Right lung (tissue), 10 donors: ENCODE results near the gene KPRP. TPM values are rescaled to one million over a fixed set of nuclear protein-coding genes. Genes with fewer than 3 reads are reported as not detected.

Experiments used
- DNase-seq, 2 donors: peaks; one replicate each; pipeline ENCODE4 v3.0.0-alpha.2; 2013
- long read RNA-seq, 8 donors: transcript quantifications; one replicate each; lab custom pipeline, GENCODE V29; 2026
- polyA plus RNA-seq, 5 donors: library from polyadenylated mRNA; unstranded; fragments of 120-200 nt; gene quantifications; one replicate each; pipeline versions ENCODE4 v1.2.1 to v1.2.3, GENCODE V29; 2013; ENCODE audit warnings: inconsistent platforms in 1 of 5, low replicate concordance in 1 of 5; ENCODE audit not compliant: insufficient read length in 5 of 5, insufficient read depth in 1 of 5

The KPRP gene, protein sequence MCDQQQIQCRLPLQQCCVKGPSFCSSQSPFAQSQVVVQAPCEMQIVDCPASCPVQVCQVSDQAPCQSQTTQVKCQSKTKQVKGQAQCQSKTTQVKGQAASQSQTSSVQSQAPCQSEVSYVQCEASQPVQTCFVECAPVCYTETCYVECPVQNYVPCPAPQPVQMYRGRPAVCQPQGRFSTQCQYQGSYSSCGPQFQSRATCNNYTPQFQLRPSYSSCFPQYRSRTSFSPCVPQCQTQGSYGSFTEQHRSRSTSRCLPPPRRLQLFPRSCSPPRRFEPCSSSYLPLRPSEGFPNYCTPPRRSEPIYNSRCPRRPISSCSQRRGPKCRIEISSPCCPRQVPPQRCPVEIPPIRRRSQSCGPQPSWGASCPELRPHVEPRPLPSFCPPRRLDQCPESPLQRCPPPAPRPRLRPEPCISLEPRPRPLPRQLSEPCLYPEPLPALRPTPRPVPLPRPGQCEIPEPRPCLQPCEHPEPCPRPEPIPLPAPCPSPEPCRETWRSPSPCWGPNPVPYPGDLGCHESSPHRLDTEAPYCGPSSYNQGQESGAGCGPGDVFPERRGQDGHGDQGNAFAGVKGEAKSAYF
- polyA plus RNA-seq: not detected
- long read RNA-seq, donor 1: 0 reads
- long read RNA-seq, donor 2: 0 reads
- long read RNA-seq, donor 3: 0 reads
- long read RNA-seq, donor 4: 0 reads
- long read RNA-seq, donor 5: 0 reads
- long read RNA-seq, donor 6: 0 reads
- long read RNA-seq, donor 7: 0 reads
- long read RNA-seq, donor 8: 0 reads

DNA sequence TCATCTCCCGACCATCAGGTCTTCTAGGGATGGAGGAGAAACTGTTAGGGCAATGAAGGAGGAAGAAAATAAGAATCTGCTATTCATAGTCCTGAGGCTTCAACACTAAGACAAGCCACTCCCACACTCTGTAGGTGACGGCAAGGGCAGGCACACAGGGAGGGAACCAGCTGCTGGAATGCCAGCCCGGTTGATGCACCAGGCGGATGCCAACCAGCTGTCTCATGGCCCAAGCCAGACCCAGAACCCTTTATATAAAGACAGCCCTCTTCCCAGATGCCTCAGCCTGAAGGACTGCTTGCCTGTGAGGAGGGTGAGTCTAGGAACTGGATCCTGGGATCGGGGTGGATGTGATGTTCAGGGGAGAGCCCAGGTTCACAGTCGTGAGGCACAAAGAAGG, at the start of gene KPRP:
KPRP (plus strand) TSS at position 279 of the 400 bp plus-strand sequence. CDS start 1,564 bp downstream, outside the sequence.
- no peak for DNase-seq

DNA sequence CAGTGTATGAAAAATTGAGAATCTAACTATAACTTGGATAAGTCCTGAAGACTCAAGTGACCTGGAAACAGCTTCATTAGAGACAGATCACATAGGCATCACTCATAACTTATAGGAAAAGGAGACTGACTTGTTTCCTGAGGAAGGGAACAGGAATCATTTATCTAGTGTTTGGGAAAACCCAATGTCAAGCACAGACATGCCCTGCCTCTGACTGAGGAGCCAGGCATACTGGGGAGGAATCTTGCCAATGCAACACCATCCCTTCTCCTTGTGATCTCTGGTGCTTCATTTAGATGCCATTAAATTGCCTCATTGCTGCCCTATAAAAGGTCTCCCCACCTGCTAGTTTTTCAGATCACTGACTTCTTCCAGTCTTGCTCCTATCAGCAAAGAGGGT, 39.6 kb upstream of the KPRP start:
- no peak for DNase-seq

DNA sequence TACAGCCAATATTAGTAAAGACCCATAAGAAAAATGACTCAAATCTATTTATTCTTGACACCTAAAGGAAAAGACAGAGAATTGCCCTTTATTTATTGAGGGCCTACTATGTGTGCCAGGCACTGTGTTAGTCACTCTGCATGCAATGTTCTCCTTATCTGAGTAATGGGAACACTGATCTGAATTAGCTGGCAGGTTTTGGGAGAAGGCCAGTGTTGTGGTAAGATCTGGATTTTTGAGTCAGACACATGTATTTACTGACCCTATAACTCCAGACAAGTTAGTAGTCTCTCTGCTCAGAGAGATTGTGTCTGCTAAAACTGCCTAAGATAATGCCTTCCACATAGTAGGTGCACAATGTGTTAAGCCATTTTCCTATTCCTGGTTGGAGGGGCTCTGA, 32.6 kb upstream of the KPRP start:
- DNase-seq: no peak

DNA sequence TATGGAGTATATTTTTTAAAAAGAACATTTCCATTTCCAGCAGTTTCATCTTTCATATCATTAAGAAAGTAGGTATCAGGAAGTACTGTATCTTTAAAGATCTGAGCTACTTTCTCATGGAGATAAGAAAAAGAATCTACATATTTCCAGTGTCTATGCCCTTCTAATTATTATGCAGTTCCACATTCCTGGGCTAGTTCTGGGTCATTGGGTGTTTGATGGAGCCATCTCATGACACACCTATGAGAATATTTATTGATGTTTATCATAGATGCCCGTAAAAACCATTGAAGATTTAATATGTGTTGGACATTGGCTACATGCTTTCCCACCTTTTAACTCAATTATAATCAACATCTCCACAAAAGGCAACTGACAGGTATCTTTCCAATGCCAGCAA, 28.8 kb upstream of the KPRP start:
- no peak for DNase-seq

DNA sequence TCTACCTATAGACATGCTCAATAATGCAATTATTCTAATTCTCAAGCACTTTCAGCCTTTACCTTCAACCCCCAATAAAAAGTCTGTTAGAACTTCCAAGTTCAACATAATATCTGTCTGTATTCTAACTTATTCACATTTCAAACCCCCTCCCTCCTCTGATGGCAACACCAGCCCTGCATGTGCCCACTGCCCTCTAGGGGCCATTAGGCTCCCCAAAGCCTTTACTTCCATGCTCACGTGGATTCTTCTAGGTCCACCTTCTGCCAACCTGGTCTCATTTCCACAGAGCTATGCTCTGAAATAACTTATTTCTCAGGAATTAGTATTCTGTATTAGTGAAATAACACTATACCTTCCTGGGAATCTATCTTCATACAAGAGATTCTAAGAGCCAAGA, 22.2 kb upstream of the KPRP start:
- DNase-seq: no peak

DNA sequence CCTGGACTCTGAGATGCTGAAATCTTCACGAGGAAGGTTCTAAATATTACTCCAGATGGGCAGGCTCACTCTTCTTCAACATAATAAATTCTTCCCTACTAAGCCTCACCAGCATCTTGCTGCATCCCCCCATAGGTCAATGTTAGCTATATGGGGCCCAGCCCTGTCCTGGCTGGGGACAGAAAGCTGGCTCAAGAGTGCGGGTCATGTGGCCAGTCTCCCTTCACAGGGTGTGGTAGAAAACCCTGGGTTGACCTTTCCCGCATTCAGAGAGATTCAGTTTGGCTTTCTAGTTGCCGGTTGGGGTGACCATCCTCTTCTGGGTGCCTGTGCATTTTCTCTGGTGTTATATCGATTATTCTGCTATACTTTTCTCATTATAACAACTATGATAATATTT, 19.8 kb upstream of the KPRP start:
- DNase-seq: no peak

DNA sequence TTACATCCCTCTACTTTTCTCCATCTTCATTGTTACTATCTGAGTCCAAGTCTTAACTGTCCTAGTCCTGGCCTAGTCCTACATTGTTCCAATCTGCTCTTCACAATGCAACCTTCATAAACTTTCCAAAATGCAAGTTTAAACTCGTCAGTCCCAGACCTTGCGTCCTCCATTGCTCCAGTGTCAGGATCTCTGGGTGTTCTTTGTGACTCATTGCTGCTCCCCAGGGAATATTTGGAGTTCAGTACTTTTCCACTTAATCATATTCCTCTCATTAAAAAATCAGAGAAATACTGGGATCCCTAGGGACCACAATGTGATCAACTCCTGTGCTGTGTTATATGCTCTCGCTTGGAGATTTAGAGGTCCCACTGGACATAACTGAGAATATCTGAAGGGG, 18.0 kb upstream of the KPRP start:
- no peak for DNase-seq

DNA sequence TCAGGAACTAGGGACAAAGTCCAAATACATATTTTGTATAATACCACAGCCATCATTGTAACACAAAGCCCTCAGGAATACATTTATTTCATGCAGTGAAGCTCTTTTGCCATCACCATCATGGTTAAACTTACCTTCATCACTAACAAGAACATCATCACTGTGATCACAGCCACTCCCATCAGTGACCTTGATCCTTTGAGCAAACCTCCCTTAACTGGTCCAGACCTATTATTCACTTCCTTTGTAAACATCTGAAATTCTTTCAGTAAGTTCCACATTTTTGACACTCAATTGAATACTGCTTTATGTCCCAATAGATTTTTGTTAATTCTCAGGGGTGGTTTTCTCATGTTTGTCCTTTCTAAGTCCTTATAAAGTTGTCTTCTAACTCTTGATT, 16.2 kb upstream of the KPRP start:
- DNase-seq: no peak

DNA sequence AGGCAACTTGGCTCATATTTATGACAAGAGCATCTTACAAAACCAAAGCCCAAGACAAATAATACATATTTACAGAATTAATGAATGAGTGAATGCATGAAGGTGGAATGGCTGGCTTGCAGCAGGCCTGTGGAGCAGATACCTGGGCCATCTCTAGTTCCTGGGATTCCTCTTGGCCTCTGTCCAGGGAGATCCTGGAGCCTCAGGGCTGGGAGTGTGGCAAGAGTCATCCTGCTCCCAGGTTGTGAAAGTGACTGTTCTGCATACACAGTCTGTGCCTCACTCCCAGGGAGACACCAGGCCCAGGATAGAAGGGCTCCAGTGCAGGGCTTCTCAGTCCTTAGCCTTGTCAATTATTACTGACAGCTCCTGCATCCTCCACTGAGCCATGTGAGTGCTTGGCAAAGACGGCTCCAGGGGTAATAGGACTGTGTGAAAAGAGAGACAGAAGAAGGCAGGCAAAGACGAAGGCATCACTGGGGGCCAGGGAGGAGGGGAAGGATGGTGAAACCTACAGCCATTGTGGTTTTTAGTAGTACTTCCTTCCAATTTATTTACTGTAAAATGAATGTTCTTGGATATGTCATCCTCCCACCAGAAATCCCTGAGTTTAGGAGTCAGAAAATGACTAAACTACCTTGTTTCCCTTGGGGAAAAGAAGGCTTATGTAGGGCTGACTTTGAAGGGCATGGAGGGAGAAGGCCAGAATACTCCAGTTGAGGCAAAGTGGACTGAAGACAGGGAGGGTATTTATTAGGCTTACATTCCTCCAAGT, 14.3 kb upstream of the KPRP start:
- DNase-seq: no peak

DNA sequence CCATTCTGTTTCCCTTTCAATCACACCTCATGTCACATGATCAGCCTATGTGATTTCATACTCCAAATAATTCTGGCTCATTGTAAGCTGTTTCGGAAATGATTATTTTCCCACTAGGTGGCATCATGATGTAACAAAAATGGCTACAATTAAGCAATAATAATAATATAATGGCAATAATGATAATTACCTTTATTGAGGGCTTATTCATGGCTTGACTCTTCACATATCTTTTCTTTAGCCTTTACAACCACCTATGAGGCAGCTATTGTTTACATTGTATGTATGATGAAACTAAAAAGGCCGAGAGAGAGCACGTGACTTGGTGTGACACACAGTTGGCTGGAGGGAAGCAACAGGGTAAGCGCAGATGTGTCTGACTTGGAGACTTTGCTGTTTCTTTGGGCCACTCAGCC, 12.5 kb upstream of the KPRP start:
- no peak for DNase-seq

DNA sequence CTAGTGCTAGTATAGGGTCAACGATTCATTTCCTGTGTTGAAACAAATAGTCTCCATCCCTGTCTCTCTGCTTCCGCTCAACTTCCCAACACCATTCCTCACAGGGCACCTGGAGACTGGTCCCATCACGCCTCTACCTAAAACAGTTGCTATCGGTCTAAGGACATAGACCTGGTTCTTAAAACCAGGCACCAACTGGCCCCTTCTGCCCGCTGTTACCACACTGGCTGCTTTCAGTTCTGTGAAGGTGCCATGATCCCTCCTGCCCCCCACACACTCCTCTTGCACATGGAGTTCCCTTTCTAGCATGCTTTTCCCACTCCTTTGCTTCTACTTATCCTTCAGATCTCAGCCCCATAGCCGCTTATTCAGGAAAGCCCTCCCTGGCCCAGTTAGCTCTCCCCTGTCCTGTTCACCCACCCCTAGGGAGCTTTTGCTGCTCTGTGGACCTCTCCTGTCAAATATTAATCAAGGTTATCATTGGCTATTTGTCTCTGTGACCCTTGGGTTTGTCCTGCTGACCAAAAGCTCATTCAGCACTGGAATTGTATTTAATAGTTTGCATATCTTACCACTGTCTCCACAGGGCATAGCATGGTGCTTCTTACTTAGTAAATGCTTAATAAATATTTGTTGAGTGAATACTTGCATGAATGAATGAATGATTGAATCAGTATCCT, 11.9 kb upstream of the KPRP start:
- no peak for DNase-seq

DNA sequence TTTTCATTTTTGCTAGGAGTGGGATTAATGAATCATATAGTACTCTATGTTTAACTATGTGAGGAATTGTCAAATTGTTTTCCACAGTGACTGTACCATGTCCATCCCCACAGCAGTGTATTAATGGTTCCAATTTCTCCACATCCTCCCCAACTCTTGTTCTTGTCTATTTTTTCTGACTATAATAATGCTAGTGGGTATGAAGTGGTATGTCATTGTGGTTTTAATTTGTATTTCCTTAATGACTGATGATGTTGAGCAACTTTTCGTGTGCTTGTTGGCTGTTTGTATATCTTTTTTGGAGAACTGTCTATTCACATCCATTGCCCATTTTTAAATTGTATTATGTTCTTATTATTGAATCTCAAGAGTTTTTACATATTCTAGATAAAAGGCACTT, 10.0 kb upstream of the KPRP start:
- DNase-seq: no peak

DNA sequence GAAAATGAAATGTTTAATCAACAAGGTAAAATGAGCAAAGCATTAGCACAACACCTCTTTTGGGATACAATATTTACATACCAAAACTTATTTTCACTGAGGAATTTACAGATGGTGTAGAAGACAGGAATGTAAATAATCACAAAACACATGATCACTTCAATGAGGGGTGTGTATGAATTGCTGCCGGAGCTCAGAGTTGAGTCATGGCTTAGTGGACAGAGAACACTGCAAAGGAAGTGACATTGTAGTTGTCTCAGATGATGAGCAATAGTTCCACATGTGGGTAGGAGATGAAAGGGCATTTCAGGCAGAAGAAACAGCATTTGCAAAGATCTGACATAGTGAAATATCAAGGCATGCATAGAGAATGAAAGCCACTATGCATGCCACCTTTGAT, 5.6 kb upstream of the KPRP start:
- DNase-seq: no peak

DNA sequence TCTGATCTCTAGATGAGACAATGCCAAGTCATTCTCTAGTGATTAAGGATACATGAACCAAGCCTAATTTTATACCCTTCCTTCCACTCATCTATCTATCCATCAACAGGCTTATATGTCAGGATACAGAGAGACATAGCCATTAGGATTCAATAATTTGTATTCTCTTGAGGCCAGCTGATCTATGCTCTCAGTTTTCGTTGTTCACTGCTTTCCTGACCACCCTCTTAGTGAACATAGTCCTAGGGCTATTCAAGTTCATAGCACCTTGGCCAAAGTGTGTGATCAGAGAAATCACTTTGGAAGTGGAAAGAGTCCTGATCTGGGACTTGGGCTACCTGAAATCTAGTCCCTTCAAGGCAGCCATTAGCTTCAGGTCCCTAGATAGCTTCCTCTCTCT, 4.2 kb upstream of the KPRP start:
- DNase-seq: no peak

DNA sequence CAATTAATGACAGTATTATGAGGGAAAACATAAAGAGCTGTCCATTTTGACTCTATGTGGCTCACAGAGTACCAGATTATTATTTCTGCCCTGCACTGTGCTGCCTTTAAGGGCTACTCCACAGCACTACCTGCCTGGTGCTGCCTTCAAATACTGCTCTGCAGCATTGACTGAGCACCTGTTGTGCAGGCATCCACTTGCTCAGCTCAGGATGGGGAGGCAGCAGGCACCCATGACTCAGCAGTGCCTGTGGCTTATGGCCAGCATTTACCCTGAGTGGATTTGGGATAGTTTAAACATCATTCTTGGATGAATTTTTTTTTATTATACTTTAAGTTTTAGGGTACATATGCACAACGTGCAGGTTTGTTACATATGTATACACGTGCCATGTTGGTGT, 953 bp upstream of the KPRP start:
- no peak for DNase-seq

DNA sequence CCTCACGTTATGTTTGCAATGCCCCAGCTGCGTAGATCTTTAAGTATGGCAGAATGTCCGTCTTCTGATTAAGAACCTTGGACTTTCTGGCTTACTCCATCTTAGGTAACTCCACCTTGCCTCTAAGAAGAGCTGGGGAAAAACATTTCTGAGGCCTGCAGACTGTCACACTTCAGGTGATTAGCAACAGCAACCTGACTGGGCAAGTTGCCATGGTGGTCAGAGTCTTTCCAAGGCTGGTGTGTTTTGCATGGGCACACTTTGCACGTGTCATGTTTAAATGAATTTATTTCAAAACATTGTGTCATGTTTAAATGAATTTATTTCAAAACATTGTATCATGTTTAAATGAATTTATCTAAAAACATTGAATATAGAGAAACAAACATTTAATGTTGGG, 811 bp downstream of the KPRP start:
- no peak for DNase-seq

DNA sequence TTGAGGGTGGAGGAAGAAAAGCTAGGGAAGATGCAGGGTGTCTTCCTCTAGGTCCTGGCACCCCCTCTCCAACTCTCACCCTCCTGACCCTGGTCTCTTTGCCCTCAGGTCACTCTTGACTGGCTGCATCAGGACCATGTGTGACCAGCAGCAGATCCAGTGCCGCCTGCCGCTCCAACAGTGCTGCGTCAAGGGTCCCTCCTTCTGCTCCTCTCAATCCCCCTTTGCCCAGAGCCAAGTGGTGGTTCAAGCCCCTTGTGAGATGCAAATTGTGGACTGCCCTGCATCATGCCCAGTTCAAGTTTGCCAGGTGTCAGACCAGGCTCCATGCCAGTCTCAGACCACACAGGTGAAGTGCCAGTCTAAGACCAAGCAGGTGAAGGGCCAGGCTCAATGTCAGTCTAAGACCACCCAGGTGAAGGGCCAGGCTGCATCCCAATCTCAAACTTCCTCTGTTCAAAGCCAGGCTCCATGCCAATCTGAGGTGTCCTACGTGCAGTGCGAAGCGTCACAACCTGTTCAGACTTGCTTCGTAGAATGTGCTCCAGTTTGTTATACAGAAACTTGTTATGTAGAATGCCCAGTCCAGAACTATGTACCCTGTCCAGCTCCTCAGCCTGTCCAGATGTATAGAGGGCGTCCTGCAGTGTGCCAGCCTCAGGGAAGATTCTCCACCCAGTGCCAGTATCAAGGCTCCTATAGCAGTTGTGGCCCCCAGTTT, 1.8 kb downstream of the KPRP start:
- DNase-seq: no peak

DNA sequence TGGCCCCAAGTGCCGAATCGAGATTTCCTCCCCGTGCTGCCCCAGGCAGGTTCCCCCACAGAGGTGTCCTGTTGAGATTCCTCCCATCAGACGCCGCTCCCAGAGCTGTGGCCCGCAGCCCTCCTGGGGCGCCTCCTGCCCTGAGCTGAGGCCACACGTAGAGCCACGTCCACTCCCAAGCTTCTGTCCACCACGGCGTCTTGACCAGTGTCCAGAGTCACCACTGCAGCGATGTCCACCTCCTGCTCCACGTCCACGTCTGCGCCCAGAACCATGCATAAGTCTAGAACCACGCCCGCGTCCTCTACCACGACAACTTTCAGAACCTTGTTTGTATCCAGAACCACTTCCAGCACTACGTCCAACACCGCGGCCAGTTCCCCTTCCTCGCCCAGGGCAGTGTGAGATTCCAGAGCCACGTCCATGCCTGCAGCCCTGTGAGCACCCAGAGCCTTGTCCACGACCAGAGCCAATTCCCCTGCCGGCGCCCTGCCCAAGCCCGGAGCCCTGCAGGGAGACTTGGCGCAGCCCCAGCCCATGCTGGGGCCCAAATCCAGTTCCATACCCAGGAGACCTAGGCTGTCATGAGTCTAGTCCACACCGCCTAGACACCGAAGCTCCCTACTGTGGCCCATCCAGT, 2.8 kb downstream of the KPRP start:
- DNase-seq: no peak

DNA sequence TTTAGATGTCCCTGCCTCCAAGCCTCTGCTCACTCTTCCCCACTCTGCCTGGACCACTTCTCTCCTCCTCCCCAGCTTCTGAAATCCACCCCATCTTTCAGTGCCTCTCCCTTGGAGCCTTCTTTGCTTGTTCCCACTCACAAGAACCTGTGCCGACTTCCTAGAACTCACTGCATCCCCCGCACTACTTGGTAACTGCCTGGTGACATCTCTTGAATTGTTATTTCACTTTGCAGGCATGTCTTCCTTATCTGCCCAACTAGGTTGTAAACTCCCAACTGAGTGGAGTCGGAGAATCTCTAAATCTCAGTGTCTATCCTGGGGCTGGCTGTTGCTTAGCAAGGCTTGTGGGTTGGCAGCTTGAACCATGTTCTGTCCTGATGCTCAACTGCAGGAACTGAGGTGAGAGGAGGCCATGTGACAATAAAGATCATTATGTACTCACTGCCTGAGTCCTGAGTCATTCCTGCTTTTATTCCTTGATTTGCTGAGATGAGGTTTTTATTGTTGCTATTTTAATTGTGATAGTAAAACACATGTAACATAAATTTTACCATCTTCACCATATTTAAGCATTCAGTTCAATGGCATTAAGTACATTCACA, 3.9 kb downstream of the KPRP start:
- no peak for DNase-seq

DNA sequence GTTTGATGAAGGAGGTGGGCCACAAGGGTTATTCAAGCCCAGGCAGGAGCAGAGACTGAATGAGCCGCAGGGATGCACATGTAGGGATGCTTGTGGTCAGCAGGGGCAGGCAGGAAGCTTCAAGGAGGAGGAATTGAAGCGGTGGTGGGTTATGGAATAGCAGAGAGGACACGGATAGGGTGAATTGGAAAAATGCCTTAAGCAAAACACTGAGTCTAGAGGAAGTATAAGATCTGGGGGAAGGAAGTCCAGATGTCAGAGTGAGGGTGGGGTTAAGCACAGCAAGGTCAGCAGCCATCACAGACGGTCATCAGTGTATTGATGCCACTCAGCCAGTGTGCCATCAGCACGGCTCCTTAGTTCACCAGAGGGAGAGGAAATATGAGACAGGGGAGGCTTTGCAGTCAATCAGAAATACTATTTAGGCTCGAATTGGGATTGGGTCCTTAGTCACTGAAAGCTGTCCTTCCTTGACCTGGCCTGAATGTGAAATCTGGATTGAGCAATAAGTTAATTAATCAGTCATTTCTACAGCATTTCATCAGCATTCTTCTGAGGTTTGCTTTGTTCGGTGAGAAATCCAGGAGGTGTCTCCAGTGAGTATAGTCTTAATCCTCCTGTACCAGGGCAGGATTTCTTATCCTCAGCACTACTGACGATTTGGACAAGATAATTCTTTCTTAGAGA, 11.2 kb downstream of the KPRP start:
- DNase-seq: no peak
